Activated CD4-positive, CD25-positive, alpha-beta regulatory T cell (primary cell): ENCODE data around the gene LRP1.

ENCODE experiments used
- DNase-seq, 4 experiments: peaks; one replicate each; lab custom pipeline; 2025; lab: John Stamatoyannopoulos, UW

The LRP1 gene

GRCh38 chr12:57236201-57236924 lies 108.1 kb downstream of the LRP1 start:
- no peak for DNase-seq

- DNase-seq, result no peak
Measured at GRCh38 chr12:57236925-57237595, 108.8 kb downstream of the LRP1 start.

- no peak for DNase-seq
Measured at GRCh38 chr12:57237596-57237931, 109.3 kb downstream of the LRP1 start.

DNA sequence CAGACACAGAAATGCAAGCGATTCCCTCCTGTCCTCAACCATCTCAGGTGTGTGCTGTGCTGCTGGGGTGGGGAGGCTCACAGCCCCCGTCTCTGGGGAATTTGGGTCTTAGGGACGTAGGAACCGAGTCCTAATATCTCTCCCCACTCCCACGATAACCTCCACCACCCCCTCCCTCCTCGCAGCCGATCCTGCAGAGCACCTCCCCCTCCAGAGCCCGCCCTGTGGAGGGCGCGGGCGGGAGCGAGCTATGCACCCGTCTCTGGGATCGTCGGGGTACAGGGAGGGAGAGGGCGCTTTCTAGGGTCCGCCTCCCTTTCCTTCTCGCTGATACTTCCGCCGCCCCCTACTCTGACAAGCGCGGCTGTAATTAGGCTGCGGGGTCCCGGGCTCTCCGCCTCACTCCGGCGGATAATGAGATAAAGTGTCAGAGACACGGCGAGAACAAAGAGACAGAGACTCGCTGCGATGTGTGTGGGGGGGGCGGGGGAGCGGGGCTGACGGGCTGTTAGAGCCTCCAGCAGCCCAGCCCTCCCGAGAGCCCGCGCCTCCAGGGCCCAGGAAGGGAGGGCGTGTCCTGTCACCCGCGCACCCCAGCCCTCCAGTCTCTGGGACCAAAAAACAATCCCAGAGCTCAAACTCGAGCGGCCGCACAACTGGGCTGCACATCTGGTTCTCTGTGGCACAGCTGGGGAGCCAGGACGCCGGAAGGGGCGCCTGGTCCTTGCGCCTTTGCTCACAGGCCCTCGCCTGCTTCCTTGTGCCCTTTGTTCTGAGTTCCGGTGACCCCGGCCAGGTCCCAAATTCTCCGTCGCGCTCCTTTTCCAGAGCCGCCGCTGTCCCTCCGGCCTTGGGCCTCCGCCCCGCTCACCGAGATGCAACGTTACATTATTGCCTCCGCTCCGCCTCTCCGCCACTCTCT lies 109.9 kb downstream of the LRP1 start:
- no peak for DNase-seq

DNA sequence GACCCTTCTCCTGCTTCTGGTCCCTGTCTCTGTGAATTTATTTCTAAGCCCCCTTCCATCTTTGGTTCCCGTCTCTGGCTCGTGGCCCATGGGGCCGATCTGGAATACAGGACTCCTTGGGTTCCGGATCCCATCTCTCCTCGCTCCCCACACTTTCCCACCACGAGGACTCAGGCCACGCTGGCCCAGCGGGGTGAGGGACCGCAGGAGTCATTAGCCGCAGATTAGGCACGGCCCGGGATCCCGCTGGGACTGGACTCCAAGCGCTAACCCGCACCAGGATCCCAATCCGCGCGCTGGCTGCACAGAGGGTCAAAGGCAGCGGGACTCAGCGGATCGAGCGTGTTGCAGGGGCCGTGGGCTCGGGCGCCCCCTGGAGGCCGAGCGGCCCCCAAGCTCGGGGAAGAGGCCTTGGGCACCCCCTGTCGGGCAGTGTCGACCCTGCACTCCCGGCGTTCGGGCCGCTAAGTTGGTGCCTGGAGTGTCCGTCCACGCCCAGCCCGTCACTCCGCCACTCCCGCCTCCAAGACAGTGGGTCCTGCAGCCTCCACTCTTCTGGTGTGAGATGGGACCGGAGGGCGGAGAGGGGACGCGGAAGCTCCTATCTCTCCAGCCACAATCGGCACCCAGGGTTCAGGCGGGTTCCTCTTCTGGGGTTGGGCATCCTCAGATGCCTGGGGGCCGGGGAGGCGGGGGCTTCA lies 110.7 kb downstream of the LRP1 start:
- peak; percentile 69 to 88 (median 78) for DNase-seq

DNA sequence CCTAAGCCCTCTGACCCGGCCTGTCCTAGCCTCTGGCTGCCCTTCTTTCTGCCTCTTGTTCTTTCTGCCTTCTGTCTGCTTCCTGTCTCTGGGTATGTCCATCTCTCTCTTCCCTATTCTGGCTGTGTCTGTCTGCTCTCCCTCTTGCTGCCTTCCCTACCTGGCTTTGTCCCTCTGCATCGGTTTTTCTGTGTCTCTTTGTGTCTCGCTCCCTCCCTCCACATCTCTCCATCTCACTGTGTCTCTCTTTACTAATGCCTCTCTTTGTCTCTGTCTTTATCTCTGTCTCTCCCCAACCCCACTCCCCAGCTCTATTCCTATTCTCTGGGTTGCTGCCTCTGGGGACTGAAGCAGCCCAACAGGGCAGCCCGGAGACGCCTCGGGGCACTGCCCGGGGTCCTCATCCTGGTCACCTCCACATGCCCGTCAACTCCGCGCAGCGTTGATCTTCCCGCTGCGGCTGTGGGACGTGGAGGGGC lies 111.3 kb downstream of the LRP1 start:
- no peak for DNase-seq

DNA sequence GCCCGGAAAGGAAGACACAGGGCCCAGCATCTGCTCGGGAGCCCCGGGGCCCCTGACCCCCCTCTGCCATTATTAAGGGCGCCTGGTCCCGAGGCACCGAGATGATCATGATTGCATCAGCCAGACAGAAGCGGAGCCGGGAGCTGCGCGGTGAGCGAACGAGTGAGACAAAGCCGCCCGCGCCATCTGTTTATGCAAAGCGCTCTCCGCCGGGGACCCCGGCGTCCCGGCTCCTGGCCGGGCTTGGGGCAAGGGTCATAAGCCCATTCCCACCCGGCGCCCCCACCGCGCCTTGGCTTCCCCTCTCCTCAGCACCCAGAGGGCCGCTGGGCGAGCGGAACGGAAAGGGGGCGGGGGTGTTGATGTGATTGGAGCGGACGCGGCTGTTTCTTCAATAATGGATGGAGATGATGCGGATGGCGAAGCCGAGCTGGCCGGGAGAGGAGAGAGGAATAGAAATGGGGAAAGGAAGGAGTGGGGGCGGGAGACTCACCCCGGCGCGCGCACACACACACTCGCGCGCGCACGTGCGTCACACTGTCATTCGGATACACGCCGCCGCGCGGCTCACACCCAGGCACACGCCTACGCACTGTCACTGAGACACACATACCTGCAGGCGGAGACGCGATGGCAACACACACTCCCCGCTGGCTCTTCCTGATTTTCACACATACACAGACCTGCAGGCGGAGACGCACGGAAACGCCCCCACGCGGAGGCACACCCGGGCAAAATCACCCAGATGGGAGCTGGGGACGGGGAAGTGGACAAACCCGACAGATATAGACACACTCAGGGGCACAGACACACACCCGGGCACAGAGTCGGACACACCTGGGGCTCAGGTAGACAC lies 112.0 kb downstream of the LRP1 start:
- peak; percentile 37 to 48 (median 43) for DNase-seq

GRCh38 chr12:57240926-57241401 lies 112.7 kb downstream of the LRP1 start:
- DNase-seq, result no peak

GRCh38 chr12:57241402-57242310 lies 113.4 kb downstream of the LRP1 start:
- no peak for DNase-seq

GRCh38 chr12:57242329-57242690 lies 114.0 kb downstream of the LRP1 start:
- DNase-seq, result no peak

DNA sequence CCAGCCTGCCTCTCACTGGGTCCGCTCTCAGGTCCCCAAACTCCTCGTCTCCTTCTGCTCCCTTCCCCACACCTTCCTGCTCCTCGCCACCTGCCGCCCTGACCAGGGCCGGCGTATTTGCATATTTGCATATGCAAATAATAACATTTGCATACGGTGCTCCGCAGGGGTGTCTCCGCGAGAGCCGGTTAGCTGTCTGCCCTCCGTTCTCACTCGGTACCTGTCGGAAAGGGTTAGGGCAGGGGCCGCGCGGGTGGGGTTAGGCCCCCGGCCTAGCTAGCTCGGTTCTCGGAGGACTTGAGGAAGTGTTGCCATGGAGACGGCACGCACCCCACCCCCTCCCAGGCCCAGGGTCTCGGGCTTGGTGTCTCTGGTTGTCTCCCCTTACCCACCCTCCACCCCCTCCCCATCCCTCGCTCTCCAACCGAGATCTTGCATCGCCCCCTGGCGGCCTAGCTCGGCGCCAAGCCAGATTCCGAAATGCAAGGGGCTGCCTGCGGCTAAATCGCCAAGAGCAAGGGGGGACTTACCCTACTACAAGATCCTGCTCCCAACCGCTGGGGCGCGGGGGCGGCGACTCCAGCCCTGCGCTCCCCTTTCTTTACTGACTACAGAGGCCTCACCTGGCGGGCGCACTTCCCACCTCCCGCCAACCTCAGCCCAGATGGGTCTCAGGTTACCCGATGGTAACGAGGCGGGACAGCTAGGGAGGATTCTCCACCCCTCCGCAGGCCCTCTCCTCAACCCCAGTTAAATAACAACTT lies 114.6 kb downstream of the LRP1 start:
- DNase-seq, result peak; percentile 45 to 62 (median 54)

DNA sequence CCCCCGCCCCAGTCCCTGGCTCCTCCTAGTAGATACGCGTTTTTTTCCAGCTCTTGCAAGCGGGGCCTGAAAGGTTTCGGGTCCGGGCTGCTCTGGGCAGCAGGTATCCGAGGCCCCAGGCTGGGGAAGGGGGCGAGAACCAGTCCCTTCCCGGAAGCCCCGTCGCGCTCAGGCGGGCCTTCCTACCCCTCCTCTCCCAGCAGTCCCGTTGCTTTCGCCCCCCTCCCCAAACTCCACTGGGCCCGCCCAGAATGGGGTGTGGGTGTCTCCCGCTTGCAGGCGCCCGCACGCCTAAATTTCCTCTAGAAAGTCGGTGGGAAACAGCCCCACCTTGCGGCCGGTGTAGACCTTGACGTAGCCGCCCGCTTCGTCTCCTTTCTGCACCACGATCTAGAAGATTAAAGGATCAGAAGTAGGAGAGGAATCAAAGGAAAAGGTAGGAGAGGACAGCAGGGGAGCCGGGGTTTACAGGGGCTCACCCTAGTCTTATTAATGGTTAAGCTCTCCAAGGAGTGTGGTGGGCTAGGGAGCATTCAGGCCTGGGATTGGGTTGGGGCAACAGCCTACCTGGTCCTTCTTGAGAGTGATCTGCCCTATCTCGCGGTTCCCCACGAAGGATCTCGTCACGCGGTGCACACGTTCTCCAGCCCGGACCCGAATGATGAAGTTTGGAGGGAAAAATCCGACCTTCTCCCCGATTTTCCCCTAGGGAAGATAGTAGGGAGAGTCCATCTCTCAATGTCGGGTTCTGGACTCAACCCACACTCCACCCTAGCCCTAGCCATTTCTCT lies 115.4 kb downstream of the LRP1 start:
- peak; percentile 55 to 77 (median 60) for DNase-seq

DNA sequence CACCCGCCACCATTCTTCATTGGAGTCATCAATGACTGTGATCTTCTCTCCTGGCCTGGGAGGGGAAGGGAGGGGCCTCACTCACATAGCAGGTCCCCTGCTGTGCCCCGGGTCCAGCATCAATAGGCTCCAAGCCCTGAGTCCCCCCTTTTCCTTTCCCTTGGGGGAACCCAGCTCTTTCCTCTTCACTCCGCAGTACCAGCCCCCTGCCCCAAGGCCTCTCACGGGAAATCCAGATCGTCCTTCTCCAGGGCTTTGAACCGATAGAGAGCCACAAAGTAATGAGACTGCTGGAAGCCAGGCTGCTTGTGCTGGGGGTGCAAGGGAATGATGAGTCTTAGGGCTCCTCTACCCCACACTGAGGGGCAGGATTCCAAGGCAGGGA lies 116.0 kb downstream of the LRP1 start:
- DNase-seq, result no peak

GRCh38 chr12:57247041-57247440 lies 118.8 kb downstream of the LRP1 start:
- DNase-seq, result no peak

GRCh38 chr12:57248934-57249742 lies 120.9 kb downstream of the LRP1 start:
- no peak for DNase-seq

- no peak for DNase-seq
Measured at GRCh38 chr12:57250541-57250940, 122.3 kb downstream of the LRP1 start.

DNA sequence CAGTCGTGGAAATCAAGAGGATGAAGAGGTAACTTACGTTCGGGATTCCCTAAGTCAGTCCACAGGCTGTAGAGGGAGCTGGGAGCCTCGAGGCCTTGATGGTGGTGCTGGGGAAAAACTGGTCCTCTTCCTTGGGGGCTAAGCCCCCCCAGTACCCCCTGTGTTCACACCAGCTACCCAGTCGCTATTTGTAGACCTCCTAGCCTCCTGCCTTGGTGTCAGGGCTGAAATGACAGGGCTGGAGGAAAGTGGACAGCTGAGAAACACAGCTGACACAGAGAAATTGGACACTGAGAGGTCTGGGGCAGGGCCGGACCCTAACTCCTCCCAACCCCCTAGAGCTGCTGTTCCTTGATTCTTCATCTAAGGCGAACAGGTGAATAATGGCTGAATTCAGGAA lies 122.7 kb downstream of the LRP1 start, which contains the start of gene STAC3:
STAC3 (minus strand) TSS at position 232 of the 400 bp plus-strand sequence. CDS start 1,551 bp downstream, outside the sequence.
- DNase-seq, result no peak
